Small intestine (tissue), 7 donors: ENCODE measurements around the gene RMND5B. TPM values are rescaled to one million over a fixed set of nuclear protein-coding genes. Genes with fewer than 3 reads are reported as not detected.
"Not testable (repeated sequence)": the region's sequence is repeated elsewhere in the genome, so short reads cannot be mapped to it uniquely, and the experiment has no call there.

Source experiments
- DNase-seq, 2 donors: peaks; one replicate each; pipeline versions ENCODE4 v3.0.0 to v3.0.0-alpha.2; 2013
- FAIRE-seq: peaks from 2 replicates; lab custom pipeline; 2012; peaks lifted over from hg19 to GRCh38; lab: Jason Lieb, UNC
- H3K27ac ChIP-seq, 3 donors: one replicate each; pipeline ENCODE4 v1.5.1; 2013; ENCODE audit warnings: low read length in 2 of 3, mild to moderate bottlenecking in 2 of 3, control low read depth in 1 of 3, inconsistent platforms in 1 of 3, low read depth in 1 of 3, moderate library complexity in 1 of 3
- H3K27me3 ChIP-seq, 3 donors: one replicate each; pipeline ENCODE4 v1.6.1; 2013; ENCODE audit warnings: low read length in 3 of 3, inconsistent platforms in 1 of 3; ENCODE audit not compliant: control insufficient read depth in 3 of 3, insufficient read depth in 3 of 3
- H3K36me3 ChIP-seq, 3 donors: one replicate each; pipeline ENCODE4 v1.6.1; 2013; ENCODE audit warnings: low read length in 3 of 3, inconsistent platforms in 1 of 3, low read depth in 1 of 3, mild to moderate bottlenecking in 1 of 3, moderate library complexity in 1 of 3; ENCODE audit not compliant: control insufficient read depth in 3 of 3, insufficient read depth in 2 of 3
- H3K4me1 ChIP-seq, 3 donors: one replicate each; pipeline ENCODE4 v1.6.1; 2013; ENCODE audit warnings: low read length in 2 of 3, inconsistent platforms in 1 of 3, low read depth in 1 of 3, mild to moderate bottlenecking in 1 of 3, moderate library complexity in 1 of 3; ENCODE audit not compliant: control insufficient read depth in 3 of 3, insufficient read depth in 2 of 3
- H3K4me3 ChIP-seq, 3 donors: one replicate each; pipeline ENCODE4 v1.5.1; 2013; ENCODE audit warnings: low read length in 3 of 3, control low read depth in 1 of 3, inconsistent platforms in 1 of 3, low read depth in 1 of 3, mild to moderate bottlenecking in 1 of 3, moderate library complexity in 1 of 3
- H3K9me3 ChIP-seq, 2 donors: one replicate each; pipeline ENCODE4 v1.6.1; 2013; ENCODE audit warnings: low read depth in 1 of 2, low read length in 1 of 2; ENCODE audit not compliant: control insufficient read depth in 2 of 2, insufficient read depth in 1 of 2
- WGBS, 3 donors: extraction: QIAGEN DNeasy Blood & Tissue Kit; methylation state at CpG; one replicate each; pipeline ENCODE4 v1.1.7; 2013; 5-methylcytosine and 5-hydroxymethylcytosine counted together
- polyA plus RNA-seq, 4 donors: library from polyadenylated mRNA; stranded (reverse) in 3 of 4; unstranded in 1 of 4; fragments of 200-250 nt in 3 of 4; fragments of 120-200 nt in 1 of 4; gene quantifications; one replicate each; pipeline versions ENCODE4 v1.2.1 to v1.2.3, GENCODE V29; 2013
- donor health status: healthy with polysubstance abuse.
- donor health status: control.
- donor health status: control.
- donor health status: Bipolar disorder and iron deficiency.
- donor health status: healthy.

RMND5B gene
- polyA plus RNA-seq, 4 donors = 27.1 to 34.9 (median 28.7) TPM

- FAIRE-seq (no peak), DNase-seq (no peak)
- peaks cover 0 to under 1% (median 0%) of the 10 kb centered on the region in 3 donors for H3K27me3 ChIP-seq
- no peak overlapping the region for H3K27ac ChIP-seq
- peaks cover 0 to 2% (median 0%) of the 10 kb centered on the region in 3 donors for H3K36me3 ChIP-seq
- H3K4me1 ChIP-seq = peaks cover 0 to 6% (median 0%) of the 10 kb centered on the region in 3 donors
- H3K4me3 ChIP-seq = no peak overlapping the region
- 81 to 91% (median 89%) methylated on average over 5 of the region's 5 CpGs for WGBS, 3 donors
- H3K9me3 ChIP-seq = no peaks in the 10 kb centered on the region
These were observed 8.5 kb upstream of the RMND5B start for GRCh38 chr5:178122346-178122745.

- no peaks in the 10 kb centered on the region for H3K27me3 ChIP-seq
- FAIRE-seq = no peak
- H3K36me3 ChIP-seq = peaks cover 0 to 2% (median 0%) of the 10 kb centered on the region in 3 donors
- no peak for DNase-seq
- no peaks in the 10 kb centered on the region for H3K9me3 ChIP-seq
- no peak overlapping the region for H3K4me3 ChIP-seq
- whole genome bisulfite sequencing, 3 donors = 83 to 90% (median 86%) methylated on average over 13 of the region's 13 CpGs
- peaks cover 0 to 6% (median 0%) of the 10 kb centered on the region in 3 donors for H3K4me1 ChIP-seq
- no peak overlapping the region for H3K27ac ChIP-seq
These were observed 7.5 kb upstream of the RMND5B start for GRCh38 chr5:178123094-178123965.

GRCh38 chr5:178123966-178124925 lies 6.6 kb upstream of the RMND5B start:
- Histone ChIP-seq H3K27ac (no peak overlapping the region), H3K9me3 (no peaks in the 10 kb centered on the region), H3K4me3 (no peak overlapping the region), H3K27me3 (no peaks in the 10 kb centered on the region), H3K4me1 (peaks cover 0 to 6% (median 0%) of the 10 kb centered on the region in 3 donors), H3K36me3 (peaks cover 0 to 2% (median 0%) of the 10 kb centered on the region in 3 donors)
- WGBS, 3 donors = 42 to 70% (median 69%) methylated on average over 17 to 18 of the region's 18 CpGs
- FAIRE-seq = no peak
- DNase-seq = no peak

GRCh38 chr5:178125253-178125906 lies 5.4 kb upstream of the RMND5B start:
- Histone ChIP-seq H3K36me3 (peaks cover 0 to 2% (median 0%) of the 10 kb centered on the region in 3 donors), H3K4me1 (peaks cover 0 to 6% (median 0%) of the 10 kb centered on the region in 3 donors), H3K4me3 (no peak overlapping the region), H3K27ac (no peak overlapping the region), H3K27me3 (no peaks in the 10 kb centered on the region), H3K9me3 (no peaks in the 10 kb centered on the region)
- DNase-seq (no peak), FAIRE-seq (no peak)
- WGBS, 3 donors = 79 to 88% (median 83%) methylated on average over 10 of the region's 10 CpGs

- no peak for FAIRE-seq
- DNase-seq = no peak
- Histone ChIP-seq H3K27me3 (no peaks in the 10 kb centered on the region), H3K4me3 (no peak overlapping the region), H3K36me3 (peaks cover 0 to 2% (median 0%) of the 10 kb centered on the region in 3 donors), H3K9me3 (no peaks in the 10 kb centered on the region), H3K4me1 (peaks cover 0 to 2% (median 1%) of the 10 kb centered on the region in 3 donors), H3K27ac (no peak overlapping the region)
- 70 to 91% (median 88%) methylated on average over 3 of the region's 3 CpGs for WGBS, 3 donors
These were observed 4.3 kb upstream of the RMND5B start for GRCh38 chr5:178126556-178126955.

GRCh38 chr5:178127300-178128009 lies 3.4 kb upstream of the RMND5B start:
- H3K9me3 ChIP-seq, DNase-seq, H3K36me3 ChIP-seq, H3K4me1 ChIP-seq, H3K4me3 ChIP-seq, H3K27me3 ChIP-seq, FAIRE-seq, H3K27ac ChIP-seq: not testable (repeated sequence)
- WGBS, 3 donors = 79 to 84% (median 83%) methylated on average over 14 of the region's 14 CpGs

GRCh38 chr5:178129296-178129695 lies 1.5 kb upstream of the RMND5B start:
- WGBS, 3 donors = 92 to 97% (median 94%) methylated on average over 8 to 9 of the region's 9 CpGs
- DNase-seq (no peak), FAIRE-seq (no peak)
- Histone ChIP-seq H3K4me3 (no peak overlapping the region), H3K9me3 (no peaks in the 10 kb centered on the region), H3K27ac (no peak overlapping the region), H3K36me3 (peaks cover 0 to 3% (median 0%) of the 10 kb centered on the region in 3 donors), H3K4me1 (peaks cover 0 to 5% (median 4%) of the 10 kb centered on the region in 3 donors), H3K27me3 (no peaks in the 10 kb centered on the region)
